Umbilical cord (tissue), 2 donors: ENCODE measurements around the gene RBM10. TPM values are rescaled to one million over a fixed set of nuclear protein-coding genes. Genes with fewer than 3 reads are reported as not detected.
A peak's percentile ranks its signal among the peaks of the same experiment; 100 is the strongest.

ENCODE experiments used
- DNase-seq: peaks from one replicate; pipeline ENCODE4 v3.0.0-alpha.2; 2015; ENCODE audit warnings: low spot score
- total RNA-seq: library from RNA; depleted of rRNA; stranded (reverse); fragments of >200 nt; gene quantifications from one replicate; pipeline ENCODE4 v1.2.3, GENCODE V29; 2014; ENCODE audit warnings: low replicate concordance; ENCODE audit not compliant: insufficient read depth

Gene RBM10
- total RNA-seq, 1 donor from 2014 or later = 28.4 TPM

DNA sequence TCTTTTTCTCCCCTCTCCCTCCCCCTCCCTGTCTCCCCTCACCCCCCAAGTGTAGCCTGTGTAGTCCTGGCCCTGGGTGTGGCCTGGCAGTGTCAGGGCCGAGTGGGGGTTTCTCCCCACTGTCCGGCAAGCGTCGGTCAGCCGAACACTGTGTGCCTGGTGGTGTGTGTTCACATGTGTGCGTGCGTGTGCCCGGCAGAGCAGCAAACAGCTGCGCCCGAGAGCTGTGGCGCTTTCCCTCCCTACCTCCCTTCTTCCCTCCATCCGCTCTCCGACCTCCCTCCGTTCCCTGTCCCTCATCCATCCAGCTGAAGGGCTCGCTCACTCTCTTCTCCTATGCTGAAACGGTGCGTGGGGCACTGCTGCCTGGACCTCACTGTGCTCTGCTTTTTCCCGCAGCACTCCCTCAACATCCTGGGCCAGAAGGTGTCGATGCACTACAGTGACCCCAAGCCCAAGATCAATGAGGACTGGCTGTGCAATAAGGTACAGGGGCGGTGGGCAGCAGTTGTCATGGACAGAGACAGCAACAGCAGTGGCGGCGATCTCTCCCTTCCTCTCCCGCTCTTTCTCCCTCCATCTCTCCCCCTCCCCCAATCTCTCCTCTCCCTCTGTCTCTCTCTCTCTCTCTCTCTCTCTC lies 31.2 kb downstream of the RBM10 start:
- DNase-seq = no peak

DNA sequence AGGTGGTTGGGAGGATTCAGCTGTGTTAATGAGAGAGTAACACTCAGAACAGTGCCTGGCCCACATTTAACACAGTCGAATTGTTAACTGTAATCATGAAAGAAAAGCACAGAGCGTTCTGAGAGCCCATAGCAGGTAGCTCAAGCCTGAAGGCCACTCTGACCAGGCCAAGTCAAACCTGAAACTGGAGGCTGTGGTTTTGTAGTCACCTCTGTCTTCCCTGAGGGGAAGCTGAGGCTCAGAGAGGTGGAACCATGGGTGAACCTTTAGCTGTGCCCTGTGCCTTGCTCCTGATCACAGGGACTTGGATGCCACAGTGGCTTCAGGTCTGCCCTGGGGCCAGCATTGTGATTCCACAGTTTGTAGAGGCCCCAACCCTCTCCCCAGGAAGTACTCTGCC lies 32.1 kb downstream of the RBM10 start:
- DNase-seq = no peak

DNA sequence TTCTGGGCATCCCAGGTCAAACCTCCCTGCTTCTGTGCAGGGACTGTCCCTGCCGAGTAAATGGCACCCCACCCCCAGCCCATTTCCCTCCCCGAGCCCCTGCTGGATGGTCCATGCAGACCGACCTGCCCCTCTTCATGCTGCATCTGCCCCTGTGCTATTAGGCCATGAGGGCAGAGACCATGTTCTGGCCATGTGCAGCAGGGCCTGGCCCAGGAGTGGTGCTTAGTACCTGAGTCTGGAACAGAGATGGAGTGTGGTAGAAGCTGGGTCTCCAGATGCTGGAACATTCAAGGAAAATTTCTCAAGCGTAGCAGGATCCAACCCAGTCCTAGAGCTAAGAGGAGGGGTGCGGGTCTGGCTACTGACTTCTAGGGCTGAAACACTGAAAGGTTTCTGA lies 33.3 kb downstream of the RBM10 start:
- no peak for DNase-seq

DNA sequence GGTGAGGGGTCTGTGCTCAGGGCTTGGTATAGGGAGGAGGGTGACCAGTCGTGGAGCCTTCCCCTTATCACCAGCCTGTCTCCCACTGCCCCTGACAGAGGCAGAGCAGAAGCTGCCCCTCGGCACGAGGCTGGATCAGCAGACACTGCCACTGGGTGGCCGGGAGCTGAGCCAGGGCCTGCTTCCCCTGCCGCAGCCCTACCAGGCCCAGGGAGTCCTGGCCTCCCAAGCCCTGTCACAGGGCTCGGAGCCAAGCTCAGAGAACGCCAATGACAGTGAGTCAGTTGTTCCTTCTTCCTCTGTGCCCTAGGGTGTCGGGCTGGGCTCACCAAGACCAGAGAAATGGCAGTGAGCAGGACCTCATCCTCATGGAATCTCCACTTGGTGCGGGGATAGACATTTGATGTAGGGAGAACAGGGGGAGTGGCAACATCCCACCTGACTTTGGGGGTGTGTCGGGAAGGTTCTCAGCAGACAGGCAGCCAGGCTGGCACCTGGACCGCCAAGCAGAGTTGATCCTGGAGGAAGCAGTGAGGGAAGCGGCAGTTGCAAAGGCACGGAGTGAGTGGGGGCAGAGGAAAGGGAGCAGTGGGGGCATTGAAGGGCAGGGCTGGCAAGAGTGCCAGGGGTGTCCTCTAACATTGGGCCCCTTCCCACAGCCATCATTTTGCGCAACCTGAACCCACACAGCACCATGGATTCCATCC lies 34.4 kb downstream of the RBM10 start:
- no peak for DNase-seq

DNA sequence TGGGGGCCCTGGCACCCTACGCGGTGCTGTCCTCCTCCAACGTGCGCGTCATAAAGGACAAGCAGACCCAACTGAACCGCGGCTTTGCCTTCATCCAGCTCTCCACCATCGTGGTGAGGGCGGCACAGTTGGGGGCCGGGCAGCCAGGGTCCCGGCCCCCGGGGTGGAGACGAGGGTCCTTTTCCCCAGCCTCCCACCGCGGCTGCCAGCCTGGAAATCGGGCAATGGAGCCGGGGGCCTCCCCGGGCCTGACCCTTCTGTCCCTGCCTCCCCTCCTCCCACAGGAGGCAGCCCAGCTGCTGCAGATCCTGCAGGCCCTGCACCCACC lies 34.9 kb downstream of the RBM10 start:
- DNase-seq = no peak

DNA sequence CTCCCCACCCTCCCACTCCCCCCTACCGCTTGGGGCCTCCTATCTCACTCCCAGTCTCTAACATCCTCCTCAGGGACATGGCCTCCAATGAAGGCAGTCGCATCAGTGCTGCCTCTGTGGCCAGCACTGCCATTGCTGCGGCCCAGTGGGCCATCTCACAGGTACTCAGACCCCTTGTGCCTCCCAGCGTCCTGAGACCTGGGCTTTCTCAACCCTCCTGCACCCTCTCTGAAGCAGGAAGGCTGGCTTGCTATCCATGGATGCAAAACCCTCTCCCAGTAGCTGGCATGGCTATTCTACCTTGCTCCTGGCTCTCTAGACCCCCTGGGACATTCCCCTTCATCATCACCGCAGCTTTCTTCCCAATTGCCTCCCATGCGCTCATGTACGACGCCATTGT lies 35.3 kb downstream of the RBM10 start:
- no peak for DNase-seq

DNA sequence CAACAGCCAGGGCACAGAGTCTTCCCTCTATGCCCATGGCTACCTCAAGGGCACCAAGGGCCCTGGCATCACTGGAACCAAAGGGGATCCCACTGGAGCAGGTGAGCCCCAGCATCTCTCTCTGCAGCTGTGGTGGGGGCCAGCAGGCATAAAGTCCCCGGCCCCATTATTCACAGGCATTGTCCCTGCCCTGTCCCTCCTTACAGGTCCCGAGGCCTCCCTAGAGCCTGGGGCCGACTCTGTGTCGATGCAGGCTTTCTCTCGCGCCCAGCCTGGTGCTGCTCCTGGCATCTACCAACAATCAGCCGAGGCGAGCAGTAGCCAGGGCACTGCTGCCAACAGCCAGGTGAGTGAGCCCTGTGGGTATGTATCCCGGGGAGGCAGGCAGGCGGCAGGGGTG lies 36.3 kb downstream of the RBM10 start:
- DNase-seq = no peak

DNA sequence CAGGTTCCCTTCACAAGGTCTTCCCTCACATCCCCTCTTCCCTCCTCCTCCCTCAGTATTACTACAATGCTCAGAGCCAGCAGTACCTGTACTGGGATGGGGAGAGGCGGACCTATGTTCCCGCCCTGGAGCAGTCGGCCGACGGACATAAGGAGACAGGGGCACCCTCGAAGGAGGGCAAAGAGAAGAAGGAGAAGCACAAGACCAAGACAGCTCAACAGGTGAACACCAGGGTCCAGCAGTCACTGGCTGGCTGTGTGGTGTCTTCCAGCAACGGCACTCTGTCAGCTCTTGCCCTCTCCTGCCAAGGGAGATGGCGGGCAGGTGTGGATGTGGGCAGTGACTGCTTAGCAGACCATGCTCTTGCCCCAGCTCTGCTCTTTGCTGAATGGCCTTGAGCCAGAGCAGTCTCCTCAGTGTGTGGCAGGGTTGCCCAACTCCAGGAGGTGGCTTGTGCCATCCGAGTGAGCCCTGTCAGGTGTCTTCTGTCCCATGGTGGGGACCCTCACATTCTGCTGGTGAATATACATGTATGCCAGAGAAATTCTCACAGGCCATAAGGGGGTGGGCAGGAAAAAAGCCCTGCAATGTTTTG lies 37.2 kb downstream of the RBM10 start:
- no peak for DNase-seq

DNA sequence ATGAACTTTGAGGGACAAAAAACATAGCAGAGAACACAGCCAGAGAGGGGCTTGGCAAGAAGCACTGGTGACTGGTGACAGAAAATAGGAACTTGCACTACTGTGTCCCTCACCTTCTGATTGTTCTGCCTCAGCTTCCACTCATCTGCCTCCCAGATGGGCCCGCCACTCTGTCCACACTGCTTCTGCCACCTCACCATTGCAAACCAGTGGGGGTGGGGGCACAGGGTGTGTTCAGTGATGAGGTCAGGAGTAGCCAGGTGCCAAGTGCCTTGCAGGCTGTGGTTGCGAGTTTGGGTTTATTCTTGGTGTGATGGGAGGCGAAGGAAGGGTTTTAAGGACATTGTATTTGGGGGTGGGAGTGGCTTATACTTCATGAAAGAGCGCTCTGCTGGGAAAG lies 39.5 kb downstream of the RBM10 start:
- DNase-seq = no peak

DNA sequence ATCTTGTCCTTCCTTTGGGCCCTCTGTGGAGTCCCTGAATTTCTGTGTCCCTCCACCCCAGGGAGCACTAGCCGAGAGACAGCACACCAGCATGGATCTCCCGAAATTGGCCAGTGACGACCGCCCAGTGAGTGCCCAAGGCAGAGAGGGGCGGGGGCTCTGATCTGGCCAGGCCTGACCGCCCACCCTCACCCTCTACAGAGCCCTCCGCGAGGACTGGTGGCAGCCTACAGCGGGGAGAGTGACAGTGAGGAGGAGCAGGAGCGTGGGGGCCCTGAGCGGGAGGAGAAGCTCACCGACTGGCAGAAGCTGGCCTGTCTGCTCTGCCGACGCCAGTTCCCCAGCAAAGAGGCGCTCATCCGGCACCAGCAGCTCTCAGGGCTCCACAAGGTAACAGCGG lies 40.2 kb downstream of the RBM10 start:
- DNase-seq = no peak

DNA sequence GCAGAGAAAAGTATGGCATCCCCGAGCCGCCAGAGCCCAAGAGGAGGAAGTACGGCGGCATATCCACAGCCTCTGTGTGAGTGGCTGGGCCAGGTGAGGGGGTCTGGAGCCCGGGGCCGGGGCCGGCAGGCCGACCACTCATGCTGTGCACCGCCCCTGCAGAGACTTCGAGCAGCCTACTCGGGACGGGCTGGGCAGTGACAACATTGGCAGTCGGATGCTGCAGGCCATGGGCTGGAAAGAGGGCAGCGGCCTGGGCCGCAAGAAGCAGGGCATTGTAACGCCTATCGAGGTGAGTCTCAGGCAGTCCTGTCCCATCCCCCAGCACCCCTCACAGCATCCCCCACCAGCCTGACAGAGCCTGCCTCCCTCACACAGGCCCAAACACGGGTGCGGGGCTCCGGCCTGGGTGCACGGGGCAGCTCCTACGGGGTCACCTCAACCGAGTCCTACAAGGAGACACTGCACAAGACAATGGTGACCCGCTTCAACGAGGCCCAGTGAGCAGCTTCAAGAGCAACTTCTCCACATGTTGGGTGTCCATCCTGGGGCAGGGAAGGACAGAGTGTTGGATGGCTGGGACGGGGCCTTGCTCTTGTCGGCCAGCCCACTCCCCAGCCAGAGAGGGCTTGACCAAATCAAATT lies 41.2 kb downstream of the RBM10 start:
- no peak for DNase-seq

DNA sequence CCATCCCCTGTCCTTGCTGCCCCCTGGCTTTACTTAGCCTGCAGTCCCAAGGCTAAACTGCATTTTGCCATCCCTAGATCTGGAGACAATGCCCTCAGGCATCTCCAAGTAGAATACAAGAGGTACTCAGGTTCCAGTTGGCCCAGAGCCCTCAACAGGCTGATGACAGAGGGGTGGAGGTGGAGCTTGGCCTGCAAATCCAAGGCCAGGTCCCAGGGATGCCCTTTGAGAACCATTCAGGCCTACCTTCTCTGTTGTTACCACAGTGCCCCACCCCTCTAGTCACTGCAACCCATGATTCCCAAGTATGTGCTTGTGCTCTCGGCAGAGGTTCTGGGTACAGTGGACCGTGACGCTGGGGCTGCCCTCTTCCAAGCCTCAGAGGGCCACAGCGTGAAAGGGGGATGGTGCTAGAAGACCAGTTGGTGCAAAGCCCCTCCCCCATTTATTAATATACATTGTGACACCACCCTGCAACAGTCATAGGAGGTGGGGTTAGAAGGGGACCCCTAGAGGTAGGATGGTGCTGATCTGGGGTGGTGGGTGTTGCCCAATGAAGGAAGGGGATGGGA lies 42.2 kb downstream of the RBM10 start:
- DNase-seq = no peak

DNA sequence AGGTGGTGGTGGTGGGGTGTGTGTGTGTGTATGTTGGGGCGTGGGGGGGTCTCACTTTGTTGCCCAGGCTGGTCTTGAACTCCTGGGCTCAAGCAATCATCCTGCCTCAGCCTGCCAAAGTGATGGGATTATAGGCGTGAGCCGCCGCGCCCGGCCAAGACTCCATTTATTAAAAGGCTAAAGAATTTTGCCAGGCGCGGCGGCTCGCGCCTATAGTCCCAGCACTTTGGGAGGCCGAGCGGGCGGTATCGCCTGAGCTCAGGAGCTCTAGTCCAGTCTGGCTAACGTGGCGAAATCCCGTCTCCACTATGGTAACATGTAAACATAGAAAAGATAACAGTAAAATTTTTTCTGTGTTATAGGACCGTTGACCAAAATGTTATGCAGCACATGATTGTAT lies 44.9 kb downstream of the RBM10 start:
- DNase-seq = no peak

DNA sequence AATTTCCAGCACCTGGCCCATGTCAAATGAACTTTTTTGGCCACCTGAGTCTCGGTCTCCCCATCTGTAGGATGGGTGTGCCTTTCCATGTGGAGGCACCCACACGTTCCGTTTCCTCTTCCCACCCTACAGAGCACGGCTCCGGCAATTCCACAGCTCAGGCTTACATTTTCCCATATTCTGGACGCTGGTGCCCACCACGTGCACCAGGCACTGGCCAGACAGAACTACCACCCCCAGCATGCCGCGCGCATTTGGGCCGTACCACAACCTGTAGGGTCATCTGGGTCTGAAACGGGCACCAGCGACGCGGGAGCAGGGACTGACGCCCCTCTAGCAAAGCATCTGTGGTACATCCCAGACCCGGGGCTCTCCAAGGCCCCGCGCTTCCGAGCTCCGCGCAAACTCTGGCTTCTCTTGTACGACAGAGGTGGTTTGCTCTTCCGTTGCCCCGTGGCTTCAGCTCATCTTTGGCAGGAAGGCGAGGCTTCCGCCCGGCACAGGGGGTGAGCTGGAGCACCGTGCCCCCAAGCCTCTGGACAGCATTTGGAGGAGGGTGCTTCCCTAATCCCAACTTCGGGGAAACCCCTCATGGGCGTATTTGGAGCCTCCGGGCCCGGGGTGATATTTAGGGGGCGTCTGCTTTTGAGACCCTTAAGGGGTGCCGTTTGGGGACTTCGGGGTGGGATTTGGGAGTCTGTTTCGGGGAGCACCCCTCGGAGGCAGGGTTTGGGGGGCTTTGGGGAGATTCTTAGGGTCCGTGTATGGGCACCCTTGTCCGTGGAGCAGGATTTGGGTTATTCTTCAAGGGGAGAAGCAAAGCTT lies 45.6 kb downstream of the RBM10 start:
- peak; percentile 90 for DNase-seq

DNA sequence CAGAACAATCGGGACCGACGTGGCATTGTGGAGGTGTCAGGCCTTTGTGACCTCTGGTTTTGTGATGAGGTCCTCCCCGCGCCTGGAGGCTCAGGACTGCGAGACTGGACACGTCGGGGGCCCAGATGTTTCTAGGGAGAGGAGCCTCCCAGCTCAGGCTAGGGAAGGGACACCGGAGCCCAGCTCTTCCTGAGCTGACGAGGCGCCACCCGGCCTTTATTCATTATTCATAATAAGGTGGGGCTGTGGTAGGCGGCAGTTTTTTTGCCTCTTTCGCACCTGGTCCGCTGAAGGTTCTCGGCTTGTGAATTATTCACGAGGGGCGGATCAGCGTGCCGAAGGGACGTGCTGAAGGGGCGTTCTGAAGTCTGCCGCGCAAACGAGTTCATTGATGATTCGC lies 46.3 kb downstream of the RBM10 start:
- DNase-seq = peak; percentile 19

DNA sequence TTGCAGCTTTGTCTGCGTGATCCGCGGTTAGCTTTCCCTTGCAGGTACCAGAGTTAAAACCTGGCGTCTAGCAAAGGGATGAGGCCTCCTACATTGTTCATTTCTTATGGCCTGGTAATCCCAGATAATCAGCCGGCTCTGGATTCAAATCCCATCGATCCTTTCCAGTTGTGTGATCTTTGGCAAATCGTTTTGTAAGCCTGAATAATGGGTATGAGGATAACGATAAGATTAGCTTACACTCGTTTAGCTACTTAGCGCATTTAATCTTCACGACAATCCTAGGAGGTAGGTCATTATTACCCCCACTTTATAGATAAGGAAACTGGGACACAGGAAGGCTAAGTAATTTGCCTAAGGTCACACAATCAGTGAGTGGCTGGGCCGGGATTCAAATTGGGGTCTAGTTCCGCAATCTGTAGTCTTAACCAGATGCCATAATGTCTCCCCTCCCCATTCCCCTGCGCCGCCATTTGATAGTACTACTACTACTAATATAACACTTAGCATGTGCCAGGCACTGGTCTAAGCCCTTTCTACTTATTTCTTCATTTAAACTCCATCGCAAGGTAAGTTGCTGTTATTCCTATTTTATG lies 46.9 kb downstream of the RBM10 start:
- DNase-seq = no peak

DNA sequence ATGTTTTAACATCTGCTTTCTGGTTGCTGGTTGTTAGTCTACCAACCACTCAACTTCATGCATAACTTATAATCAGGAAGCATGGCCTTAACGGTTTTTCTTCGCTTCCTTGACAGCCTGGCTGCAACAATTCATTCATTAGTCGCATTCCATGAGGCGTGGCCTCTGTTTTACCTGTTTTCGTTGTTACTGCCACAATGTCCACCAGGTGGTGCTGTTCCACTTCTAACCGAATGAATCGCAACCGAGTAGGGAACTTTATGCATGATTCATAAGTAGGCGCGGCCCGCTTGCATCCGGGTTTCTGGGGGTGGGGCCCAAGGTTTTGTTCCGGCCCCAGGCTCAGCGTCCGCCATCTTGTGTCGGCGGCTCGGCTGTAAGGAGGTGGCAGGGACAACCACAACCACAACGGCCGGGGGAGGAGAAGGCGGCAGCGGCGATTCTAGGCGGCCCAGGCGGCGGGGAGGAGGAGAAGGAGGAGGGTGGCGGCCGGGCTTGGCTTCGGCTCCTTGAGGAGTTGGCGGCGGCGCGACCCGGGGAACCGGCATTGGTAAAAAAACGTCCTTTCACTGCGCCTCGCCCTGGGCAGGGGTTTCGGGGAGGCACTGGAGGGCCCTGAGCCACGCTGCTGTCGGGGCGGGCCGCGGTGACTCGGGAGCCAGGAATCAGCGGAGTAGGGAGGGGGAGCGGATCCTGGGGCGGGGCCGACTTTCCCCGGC lies 48.6 kb downstream of the RBM10 start, which contains the start of gene UBA1:
TSS of gene UBA1 (plus strand) at position 355 of the 719 bp plus-strand sequence. CDS start 4,974 bp downstream, outside the sequence.
- peak; percentile 94 for DNase-seq

DNA sequence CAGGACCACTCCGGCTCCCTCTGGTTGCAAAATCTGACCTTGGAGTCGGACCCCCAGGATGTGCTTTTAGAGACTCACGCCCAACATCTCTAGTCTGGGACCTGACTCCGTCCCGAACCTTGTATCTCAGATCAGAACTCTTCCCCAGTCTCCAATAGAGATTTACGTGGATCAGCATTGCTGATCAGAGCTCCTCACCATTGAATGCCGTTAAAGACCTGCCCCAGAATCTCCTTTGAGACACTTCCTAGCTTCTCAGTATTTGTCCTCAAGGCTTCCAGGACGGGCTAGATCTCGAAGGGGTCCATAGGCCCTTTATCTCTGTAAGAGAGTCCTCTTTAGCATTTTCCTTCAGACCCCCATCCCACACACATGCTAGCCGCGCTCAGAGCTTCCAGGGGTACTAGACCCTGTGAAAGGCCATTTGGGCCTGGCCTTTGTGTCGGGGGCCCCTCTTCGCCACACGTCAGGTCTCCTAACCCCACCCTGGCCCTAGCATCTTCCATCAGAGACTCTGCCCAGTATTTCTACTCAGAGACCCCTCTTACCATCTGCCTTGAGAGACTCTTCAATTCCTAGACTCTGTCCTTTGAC lies 49.3 kb downstream of the RBM10 start:
- no peak for DNase-seq

DNA sequence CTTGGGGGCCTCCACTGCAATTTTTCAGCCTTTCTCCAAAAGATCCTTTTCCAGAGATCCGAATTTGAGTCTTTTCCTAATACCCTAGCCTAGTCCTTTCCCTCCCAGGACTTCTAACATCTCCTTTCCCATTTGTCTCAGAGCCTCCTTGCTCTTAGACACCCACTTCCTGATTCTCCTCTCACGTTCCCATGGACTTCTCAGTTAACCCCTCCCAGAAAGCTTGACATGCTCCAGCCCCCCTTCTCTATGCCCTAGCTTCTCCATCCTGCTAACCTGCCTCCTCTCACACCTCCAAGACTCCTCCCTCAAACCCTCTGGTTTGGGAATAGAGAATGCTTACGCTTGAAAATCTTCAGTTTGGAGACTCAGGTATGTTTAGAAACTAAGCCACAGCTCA lies 51.1 kb downstream of the RBM10 start:
- DNase-seq = no peak

DNA sequence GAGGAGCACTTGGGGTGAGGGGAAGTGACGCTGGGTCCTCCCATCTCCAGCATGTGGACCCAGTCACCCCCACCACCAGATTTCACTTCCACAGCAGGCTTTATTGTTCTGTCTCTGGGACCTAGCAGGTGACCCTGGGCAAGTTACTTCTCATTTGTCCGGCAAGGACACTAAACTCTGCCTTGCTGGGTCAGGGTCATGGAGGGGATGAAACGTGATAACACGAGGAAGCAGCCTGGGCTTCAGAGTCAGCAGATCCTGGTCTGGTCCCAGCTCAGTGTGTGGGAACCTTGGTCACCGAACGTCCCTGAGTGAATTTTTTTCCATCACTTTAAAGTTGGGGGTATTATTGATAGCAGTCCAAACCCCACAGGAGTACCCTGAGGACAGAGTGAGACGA lies 52.5 kb downstream of the RBM10 start:
- no peak for DNase-seq
